HG02970 (cell line): ENCODE results near the gene DNER.
"Not testable (repeated sequence)": the region's sequence is repeated elsewhere in the genome, so short reads cannot be mapped to it uniquely, and the experiment has no call there.

ENCODE experiments used
- ATAC-seq: cut with Tn5 transposase; IDR thresholded peaks from one replicate; pipeline ENCODE4 v1.9.1; 2021; ENCODE audit warnings: mild to moderate bottlenecking, moderate library complexity, moderate number of reproducible peaks; ENCODE audit not compliant: unreplicated experiment, low FRiP score

Gene DNER

DNA sequence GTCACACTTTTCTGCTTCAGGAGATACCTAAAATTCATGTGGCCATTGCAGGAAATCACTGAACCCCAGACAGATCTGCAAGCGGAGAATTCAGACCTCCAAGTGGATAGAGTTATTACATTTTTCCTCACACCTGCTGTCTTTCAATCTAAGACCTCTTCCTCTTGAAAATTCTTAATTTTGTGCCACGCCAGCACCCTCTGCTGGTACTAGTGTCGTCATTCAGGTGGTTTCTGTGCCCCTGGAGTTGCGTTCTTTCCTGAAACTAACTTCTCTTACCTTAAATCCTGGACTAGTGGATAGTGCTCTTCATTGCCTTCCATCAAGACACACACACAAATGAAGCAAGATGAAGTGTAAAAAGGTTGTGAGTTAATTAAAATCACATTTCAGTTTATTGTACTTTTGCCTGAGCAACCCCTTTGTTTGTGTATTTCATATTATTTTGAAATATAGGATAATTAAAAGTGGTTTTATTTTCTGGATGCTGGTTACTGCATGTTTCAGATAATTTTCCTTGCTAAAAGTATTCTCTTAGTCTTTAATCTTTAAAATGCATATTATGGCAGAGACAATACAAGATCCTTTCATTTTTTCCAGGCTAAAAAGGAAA lies 1.6 kb upstream of the DNER start:
- no peak for ATAC-seq

DNA sequence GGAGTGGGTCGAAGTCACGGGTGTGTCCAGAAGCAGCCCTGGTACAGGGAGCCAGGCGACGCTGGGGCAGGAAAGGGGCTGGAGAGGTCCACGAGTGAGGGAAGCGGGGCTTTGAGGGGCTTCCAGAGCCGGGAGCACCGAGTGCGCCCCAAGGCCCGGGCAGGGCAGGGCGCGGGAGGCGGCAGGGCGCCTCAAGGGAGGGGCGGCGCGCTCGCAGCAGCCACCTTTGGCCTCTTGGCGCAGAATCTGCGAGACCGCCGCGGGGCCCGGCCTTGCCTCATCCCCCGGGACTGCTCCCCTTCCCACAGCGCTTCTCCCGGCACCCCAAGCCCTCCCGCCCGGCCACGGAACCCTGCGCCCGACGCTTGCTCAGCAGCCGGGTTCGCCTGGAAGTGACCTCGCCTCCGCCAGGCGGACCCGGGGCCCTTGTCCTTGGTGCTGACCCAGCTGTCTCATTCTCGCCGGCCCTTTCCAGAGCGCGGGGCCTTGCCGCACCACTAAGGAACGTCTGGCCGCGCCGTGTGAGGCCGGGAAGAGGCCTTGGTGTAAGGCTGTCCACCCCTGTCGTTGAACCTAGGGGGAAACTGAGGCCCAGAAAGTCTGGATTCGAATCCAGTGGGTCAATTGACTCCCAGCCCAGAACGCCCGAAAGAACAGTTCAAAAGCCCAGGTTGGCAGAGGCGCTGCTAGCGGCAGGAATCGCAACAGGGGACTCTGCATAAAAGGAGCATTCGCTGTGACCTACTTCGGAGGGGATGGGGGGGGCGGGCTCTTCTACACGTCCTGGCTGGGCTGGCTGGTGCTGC lies 584 bp upstream of the DNER start:
- peak; percentile 29 for ATAC-seq

DNA sequence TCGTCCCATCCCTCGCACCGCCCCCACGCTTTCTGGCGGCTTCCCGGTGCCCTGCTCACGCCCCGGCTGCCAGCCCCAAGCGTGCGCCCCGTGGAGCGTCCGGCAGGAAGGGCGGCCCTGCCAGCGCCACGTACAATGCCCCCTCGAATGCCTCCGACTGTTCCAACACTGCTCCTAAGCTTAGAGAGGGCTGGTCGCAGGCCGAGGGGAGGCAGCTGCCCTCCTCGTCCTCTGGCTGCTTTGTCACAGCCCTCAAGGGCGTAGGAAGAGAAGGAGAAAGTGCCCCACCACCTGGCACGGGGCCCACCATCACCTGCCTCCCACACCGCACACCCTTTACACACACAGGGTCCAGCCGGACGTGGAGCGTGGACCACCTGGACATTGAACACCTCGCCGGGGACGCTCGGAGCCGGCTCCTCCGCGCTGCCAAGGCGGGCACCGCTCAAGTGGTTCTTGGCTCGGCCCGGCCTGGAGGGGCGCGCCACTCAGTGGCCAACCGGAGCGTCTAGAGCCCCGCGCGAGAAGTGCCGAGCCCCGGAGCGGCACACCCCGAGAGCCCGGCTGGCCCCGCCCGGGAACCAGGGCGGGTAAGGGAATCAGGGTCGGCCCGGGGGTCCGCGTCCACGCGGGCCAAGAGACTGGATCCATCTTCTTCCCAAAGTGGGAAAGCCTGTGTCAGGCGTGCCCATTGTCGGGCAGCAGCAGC lies 830 bp downstream of the DNER start:
- peak; percentile 14 for ATAC-seq

DNA sequence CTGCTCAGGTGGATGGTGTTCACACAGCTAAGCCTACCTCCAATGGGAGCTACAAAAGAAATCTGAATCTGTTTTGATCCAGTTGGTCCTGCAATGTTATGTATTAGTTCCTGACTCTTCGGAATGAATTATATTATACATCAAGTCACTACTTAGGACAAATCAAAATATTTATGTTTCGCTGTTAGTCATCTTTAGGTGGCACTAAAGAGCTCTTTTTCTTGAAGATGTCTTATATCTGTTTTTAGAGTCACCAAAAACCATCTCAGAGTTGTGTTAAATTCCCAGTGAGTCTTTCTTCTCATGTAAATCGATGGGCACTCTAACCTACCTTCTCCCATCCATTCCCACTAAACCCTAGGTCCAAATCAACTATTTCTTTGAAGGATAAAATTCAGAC lies 2.2 kb downstream of the DNER start:
- ATAC-seq: no peak

DNA sequence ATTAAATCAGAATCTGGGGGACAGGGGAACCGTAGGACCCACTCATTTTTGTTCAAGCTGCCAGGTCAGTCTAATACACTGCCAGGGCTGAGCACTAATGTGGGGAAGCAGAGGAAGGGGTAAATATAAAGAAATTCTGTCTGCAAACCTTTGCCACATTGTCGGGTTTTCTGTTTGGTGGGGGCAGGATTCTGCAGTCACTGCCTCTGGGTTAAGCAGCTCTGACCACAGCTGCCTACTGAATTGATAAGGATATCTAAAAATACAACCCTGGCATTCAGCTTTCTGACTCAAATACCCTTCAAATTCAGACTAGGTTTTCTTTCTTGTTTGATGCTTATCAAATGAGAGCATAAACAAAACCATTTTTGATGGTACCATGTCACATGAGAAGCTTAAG lies 6.0 kb downstream of the DNER start:
- no peak for ATAC-seq

DNA sequence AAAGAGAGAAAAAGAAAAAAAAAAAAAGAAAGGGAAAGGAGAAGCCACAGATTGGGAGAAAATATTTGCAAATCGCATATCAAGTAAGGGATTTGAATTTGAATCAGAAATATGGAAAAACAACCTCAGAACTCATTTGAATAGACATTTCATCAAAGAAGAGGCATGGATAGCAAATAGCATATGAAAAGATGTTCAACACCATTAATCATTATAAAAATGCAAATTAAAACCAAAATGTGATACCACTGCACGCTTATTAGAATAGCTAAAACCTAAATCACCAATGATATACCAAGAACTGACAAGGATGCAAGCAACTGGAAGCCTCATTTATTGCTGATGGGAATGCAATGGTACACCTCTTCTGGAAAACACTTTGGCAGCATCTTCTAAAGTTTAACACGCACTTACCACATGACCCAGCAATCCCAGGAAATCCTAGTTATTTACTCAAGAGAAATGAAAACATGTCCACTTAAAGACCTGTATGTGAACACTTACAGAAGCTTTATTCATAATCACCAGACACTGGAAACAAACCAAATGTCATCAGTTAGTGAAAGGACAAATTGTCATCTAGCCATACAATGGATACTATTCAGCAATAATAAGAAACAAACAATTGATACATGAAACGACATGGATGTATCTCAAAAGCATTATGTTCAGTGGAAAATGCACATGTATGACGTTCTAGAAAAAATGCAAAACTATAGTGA lies 10.3 kb downstream of the DNER start:
- ATAC-seq: no peak

DNA sequence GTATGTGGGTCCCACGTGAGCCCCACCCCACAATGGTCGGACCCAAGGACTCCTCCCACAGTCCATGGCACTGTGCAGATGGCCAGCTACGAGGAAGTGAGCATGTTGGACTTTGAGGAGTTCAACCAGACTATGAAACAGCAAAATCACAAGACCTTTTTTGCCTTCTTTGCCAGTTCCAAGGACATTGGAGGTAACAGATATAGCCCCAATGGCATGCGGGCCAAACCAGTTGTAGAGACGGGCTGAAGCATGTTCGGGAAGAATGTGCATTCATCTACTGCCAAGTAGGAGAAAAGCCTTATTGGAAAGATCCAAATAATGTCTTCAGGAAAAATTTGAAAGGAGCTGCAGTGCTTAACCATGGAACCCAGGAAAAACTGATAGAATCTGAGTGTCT lies 12.6 kb downstream of the DNER start:
- ATAC-seq: no peak

DNA sequence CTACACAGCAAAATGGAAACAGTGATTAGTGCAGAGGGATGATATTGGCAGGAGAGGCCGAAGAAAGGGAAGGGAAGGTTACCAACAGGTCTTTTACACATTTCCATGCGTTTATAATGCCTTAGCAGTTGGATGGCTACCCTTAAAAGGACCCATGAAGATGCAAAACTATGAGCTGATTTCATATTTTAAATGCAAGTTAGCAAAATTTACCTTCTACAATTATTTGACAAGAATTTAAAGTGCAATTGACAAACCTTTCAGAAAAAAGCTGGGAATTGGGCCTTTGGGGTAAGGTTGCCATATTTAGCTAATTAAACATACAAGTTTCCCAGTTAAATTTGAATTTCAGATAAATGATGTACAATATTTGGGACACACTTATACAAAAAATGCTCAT lies 13.3 kb downstream of the DNER start:
- no peak for ATAC-seq

DNA sequence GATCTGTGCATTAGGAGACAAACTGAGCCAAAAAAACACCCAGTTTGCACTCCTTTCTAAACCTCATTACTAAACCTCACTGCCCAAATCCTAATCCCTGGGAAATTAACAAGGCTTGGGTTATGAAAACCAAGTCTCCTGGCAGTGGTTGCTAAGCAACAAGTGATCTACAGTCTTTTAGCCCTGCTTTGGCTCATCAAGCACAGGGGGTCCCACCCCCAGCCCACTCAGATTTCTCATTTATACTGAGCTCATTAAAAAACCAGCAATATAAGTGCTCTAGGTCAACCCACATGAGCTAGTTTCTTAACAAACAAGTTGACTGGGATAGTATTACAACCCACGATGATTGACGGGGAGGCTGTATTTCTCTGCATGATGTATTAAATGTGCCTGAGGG lies 18.4 kb downstream of the DNER start:
- no peak for ATAC-seq

DNA sequence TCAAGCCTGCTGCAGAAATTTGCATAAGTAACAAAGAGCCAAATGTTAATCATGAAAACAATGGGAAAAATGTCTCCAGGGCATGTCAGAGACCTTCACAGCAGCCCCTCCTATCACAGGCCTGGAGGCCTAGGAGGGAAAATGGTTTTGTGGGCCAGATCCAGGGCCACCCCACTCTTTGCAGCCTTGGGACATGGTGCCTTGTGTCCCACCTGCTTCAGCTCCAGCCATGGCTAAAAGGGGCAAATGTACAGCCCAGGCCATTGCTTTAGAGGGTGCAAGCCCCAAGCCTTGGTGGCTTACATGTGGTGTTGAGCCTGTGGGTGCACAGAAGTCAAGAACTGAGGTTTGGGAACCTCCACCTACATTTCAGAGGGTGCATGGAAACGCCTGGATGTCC lies 20.5 kb downstream of the DNER start:
- ATAC-seq: not testable (repeated sequence)

DNA sequence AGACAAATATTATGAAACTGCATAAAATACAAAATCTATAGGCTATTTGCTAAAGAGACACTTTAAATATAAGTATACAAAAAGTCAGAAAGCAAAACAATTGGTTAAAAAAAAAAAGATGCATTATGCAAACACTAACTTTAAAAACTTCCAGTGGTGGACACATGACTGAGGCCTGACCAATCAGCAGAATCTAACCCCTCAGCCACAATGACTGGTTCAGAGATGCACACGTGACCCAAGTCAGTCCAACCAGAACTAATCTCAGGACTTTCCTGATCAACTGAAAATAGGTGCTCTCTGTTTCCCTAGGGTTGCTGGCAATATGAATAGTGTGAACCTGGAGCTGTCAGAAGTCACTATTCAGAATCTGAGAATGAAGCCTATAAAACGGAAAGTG lies 22.7 kb downstream of the DNER start:
- no peak for ATAC-seq

DNA sequence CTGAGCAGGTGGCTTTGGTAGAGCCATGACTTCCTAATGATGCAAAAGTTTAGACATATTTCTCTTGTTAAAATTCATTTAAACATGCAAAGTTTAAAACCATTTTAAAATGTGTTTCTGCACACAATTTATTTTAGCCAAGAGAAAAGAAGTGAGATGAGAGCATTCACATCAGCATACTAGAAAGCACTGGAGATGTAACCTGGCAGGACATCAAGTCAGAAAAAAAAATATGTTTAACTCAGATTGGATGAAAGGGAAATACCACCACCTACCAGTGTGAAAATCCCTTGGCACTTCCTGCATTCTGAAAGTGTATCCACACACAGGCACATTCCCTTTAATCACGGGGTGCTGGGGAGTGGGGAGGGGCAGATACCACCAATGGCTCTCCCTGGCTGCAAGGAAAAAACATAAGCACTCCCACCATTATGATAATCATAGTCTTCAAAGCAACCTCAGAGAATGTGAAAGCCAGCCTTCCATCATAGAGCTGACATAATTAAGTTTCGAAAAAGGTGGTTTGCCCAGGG lies 25.0 kb downstream of the DNER start:
- ATAC-seq: no peak

DNA sequence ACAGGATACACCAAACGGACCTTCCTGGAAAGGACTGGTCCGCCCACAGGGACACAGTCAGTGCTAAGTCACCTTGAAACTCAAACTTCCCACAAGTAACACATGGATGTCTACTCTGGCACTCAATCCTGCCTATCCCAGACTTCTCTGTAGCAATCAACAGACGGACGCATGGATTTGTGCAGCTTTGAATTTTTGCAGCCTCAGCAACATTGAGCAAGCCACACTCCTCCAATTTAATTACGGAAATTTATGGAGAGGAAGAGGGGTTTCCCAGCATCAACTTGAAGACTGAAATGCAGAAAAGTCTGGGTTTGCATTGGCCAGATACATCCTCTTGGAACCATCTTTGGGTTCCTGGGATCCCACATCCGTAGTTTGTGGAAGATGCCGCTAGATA lies 26.2 kb downstream of the DNER start:
- no peak for ATAC-seq

DNA sequence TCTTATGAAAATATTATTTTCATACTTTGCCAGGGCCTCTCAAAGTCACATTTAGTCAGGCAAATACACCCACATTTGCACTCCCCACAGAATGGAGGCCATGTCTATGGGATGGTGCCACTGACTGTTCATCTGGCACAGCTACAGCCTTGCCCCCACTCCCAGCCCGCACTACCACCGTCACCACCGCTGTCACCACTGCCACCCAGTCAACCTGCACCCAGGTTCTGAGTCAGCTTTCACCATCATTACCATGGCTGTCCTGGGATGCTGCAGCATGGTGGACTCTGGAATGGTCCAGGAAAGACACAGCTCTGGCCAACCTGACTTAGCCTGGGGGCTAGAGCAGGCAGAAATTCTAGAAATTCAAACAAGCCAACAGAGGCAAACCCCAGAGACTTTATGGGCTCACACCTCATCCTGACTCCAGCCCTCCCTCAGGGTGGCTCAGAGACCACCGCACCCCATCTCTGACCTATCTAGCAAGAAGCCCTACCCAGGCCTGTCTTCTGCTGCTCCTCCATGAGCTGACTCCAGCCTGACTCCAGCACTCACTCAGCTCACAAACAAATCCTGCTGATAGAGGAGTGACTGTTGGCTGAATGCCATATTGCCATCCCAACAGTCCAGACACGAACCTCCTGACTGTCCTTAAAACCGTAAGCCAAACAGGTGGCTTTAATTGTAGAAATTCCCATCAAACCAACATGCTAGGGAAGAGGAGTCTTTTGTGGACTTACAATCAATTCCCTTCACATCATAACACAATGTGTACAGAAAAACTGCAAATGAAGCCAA lies 28.0 kb downstream of the DNER start:
- ATAC-seq: no peak

DNA sequence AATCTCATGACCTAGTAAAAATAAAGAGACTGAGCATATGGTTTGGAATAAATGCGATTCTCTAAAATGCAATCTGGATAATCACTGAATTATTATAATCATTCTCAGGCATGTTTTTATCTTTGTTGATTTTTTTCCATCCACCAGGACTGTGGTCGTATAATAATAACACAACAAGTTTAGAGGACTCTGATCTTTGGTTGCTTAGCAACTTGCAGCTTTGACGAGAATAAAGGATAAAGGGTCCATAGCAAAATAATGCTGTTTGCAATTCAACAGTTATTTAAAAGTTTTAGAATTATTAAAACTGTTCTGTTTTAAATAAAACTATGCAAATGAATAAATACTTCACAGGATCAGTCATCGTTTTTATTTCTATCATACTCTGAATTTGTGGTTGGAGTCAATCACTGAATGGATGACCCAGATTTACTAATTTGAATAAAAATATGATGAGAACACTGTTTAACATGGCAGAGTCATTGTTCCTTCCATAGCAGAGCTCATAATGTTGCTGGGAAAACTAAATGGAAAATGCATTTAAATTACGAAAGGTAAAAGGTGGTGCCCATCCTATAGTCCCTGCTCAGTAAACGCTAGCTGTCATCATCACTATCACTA lies 29.3 kb downstream of the DNER start:
- ATAC-seq: no peak

DNA sequence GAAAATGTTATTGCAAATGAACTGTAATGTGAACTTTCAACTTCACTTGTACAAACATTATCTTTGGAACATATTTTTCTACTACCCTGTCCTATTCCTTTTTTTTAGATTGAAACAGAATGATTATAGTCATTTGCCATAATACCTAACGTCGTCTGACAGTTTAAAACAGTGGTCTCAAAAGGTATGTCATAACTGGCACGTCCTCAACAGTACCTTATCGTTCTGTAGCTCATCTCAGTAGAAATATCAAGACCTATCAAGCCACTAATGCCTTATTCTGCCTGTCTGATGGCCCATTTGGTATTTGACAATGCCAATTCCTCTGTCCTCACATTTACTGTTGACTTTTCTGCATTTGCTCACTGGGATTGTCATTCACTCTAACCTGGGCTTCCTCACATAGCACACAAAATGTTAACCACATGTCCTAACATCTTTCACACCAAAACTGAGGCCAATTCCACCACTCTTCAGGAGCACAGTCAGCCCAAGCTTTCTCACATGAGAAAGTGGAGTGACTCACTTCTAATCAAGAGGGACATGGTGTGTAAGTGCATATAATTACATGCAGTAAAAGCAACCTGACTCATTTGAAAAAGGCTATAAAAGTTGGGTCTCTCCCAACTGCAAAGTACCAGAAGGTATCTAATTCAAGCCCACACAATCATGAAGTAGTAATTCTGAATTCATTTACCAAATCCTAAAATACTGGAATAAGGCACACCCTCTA lies 34.8 kb downstream of the DNER start:
- ATAC-seq: no peak

DNA sequence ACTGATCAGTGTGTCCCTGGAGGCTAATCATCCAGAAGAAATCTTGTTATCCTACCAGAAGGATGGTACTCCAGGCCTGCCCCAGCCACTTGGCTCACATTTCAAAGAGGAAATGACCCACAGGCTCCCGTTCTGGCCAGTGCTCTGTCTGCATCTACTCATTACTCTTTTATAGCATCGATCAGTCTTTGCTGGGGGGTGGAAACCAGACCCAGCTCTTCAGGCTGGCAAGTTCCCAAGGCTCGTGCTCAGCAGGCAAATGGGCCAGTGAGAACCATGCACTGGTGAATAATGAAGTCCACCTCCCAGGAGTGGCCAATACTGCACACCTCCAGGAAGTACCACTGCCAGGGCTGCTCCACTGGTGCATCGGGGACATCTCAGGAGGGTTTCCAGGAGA lies 38.8 kb downstream of the DNER start:
- no peak for ATAC-seq

DNA sequence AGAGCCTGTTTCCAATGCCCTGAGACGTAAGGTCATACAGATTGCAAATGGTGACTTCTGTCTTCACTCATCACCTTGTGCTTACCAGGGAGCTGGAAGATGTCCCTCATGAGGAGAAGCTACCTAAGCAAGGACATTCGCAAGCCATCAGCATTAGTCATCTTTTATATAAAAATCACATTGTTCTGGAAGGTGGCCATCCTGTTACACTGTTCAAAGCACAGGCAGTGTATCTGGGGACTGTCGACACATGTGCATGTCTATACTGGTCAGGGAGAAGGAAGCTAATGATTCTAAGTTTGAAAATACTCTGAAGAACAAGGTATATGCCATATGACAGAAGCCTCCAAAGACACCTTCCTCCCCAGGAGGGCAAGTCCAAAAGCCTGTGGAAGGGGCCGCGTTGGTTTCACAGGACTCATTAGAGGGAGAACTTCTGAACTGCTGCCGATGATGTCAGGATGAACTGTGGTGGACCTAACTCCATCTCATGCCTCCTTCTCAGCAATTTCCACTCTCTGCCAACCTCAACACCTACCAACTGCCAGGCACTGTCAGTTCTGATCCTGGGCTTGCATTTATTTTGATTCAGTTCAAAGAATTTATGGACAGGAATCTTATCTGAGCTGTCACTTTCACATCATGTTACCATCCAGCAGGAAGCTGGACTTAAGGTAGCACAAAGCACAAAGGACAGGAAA lies 39.4 kb downstream of the DNER start:
- no peak for ATAC-seq
